VCaP (cell line): ENCODE data around the gene NFKBIB.
"Not testable (repeated sequence)": the region's sequence is repeated elsewhere in the genome, so short reads cannot be mapped to it uniquely, and the experiment has no call there.

Experiments
- H3K27ac ChIP-seq: fragments of 450-650 bp; 2 replicates; pipeline ENCODE4 v1.5.1; 2017
- TF ChIP-seq, protein P1 (sequence below): fragments of 450-650 bp; conservative IDR thresholded peaks from 2 replicates; pipeline ENCODE4 v1.5.1; 2017; ENCODE audit warnings: mild to moderate bottlenecking, moderate library complexity

Gene NFKBIB

GRCh38 chr19:38899447-38900201, at the start of gene NFKBIB, which contains the start of gene SIRT2:
Gene NFKBIB, plus strand, starts transcription at chr19:38899969. Its CDS starts 64 bp downstream, at chr19:38900033.
Gene SIRT2, minus strand, starts transcription at chr19:38899618. Its CDS starts 97 bp downstream, at chr19:38899521.
- TF ChIP-seq, protein P1, sequence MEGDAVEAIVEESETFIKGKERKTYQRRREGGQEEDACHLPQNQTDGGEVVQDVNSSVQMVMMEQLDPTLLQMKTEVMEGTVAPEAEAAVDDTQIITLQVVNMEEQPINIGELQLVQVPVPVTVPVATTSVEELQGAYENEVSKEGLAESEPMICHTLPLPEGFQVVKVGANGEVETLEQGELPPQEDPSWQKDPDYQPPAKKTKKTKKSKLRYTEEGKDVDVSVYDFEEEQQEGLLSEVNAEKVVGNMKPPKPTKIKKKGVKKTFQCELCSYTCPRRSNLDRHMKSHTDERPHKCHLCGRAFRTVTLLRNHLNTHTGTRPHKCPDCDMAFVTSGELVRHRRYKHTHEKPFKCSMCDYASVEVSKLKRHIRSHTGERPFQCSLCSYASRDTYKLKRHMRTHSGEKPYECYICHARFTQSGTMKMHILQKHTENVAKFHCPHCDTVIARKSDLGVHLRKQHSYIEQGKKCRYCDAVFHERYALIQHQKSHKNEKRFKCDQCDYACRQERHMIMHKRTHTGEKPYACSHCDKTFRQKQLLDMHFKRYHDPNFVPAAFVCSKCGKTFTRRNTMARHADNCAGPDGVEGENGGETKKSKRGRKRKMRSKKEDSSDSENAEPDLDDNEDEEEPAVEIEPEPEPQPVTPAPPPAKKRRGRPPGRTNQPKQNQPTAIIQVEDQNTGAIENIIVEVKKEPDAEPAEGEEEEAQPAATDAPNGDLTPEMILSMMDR: no peak
- H3K27ac ChIP-seq: peak within 1 kb of the TSS; percentile 70

- TF ChIP-seq, protein P1: no peak
- H3K27ac ChIP-seq: peak overlapping the region; percentile 100
These were observed 49.3 kb upstream of the NFKBIB start for GRCh38 chr19:38850436-38850975.

- peak overlapping the region; percentile 100 for H3K27ac ChIP-seq
- TF ChIP-seq, protein P1: no peak
These were observed 48.7 kb upstream of the NFKBIB start for GRCh38 chr19:38850976-38851621.

DNA sequence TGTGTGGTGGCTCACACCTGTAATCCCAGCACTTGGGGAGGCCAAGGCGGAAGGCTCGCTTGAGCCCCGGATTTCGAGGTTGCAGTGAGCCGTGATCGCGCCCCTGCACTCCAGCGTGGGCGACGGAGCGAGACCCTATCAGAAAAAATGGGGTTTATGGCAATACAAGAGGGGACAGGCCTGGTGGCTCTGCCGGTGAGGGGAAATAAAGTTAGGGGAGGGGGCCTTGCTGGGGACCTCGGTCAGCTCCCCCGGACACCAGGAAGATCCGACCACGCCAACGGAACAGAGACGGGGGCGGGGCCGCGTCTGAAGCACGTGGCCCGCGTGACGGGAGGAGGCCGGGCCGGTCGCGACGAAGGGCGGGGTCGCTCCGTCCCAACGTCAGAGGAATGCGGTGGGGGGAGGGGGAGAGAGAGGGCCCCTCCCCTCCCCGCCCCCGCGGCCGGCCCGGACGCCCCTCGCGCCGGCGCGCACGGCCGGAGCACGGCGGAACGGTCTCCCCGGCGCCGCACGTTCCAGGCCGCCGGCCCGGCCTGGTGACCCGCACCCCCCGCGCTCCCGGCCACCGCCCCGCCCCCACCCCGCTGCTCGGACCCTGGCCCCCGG, 48.0 kb upstream of the NFKBIB start:
- H3K27ac ChIP-seq: peak overlapping the region; percentile 100

GRCh38 chr19:38852231-38853044, 47.3 kb upstream of the NFKBIB start:
- TF ChIP-seq, protein P1: no peak
- H3K27ac ChIP-seq: peak overlapping the region; percentile 100

More for the DNA sequence above, 48.0 kb upstream of the NFKBIB start:
- TF ChIP-seq, protein P1: no peak

DNA sequence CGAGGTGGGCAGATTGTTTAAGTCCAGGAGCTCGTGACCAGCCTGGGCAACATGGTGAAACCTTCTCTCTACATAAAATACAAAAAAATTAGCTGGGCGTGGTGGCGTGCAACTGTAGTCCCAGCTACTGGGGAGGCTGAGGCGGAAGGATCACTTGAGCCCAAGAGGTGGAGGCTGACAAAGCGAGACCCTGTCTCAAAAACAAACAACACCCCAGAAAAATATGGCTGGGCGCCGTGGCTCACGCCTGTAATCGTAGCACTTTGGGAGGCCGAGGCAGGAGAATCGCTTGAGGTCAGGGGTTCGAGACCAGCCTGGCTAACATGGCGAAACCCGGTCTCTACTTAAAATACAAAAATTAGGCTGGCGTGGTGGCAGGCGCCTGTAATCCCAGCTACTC, 46.6 kb upstream of the NFKBIB start:
- peak overlapping the region; percentile 100 for H3K27ac ChIP-seq
- TF ChIP-seq, protein P1: no peak

DNA sequence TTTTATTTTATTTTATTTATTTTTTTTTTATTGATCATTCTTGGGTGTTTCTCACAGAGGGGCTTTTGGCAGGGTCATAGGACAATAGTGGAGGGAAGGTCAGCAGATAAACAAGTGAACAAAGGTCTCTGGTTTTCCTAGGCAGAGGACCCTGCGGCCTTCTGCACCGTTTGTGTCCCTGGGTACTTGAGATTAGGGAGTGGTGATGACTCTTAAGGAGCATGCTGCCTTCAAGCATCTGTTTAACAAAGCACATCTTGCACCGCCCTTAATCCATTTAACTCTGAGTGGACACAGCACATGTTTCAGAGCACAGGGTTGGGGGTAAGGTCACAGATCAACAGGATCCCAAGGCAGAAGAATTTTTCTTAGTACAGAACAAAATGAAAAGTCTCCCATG, 44.8 kb upstream of the NFKBIB start:
- not testable (repeated sequence) for H3K27ac ChIP-seq

- H3K27ac ChIP-seq: not testable (repeated sequence)
These were observed 44.0 kb upstream of the NFKBIB start for GRCh38 chr19:38855751-38856150.
